ENCODE results near the gene SYP. TPM values are rescaled to one million over a fixed set of nuclear protein-coding genes. Genes with fewer than 3 reads are reported as not detected.

The SYP gene
- total and polyA plus RNA-seq, 9 of the 15 experiments (the other 6 are each of a cell fraction or from before 2014, with no cell fraction given) = 0.48 to 5.1 (median 2.6) TPM

GRCh38 chrX:49186125-49187027 lies 13.6 kb downstream of the SYP start, which contains the start of gene PRICKLE3 (continued):
- TF ChIP-seq ARID4B (CRISPR knock-in tag; IDR thresholded peaks at IDR 0.05) (peak; percentile 61; the same call in 1 of the 2 replicates), PHF8 (IDR thresholded peaks at IDR 0.05; ENCODE audit: borderline replicate concordance, low read length) (peak; percentile 60; the same call in 1 of the 2 replicates), ESRRA (IDR thresholded peaks at IDR 0.05; ENCODE audit: borderline replicate concordance, low read depth) (peak; percentile 66), HNRNPH1 (optimal IDR thresholded peaks at IDR 0.05; ENCODE audit: low read depth, low read length) (no peak), ELF2 (CRISPR knock-in tag; IDR thresholded peaks at IDR 0.05) (peak; percentile 80), REST (IDR thresholded peaks at IDR 0.05; ENCODE audit: borderline replicate concordance) (peak; percentile 47; the same call in 1 of the 2 replicates), REST (CRISPR knock-in tag; IDR thresholded peaks at IDR 0.05; ENCODE audit: low read depth) (0 out of 2 replicates have a peak, but pooled peaks have one; percentile 17), HDAC1 (IDR thresholded peaks at IDR 0.05) (peak in 1 of 2 experiments; percentile 85; a peak in 2 of 4 replicates), CBX1 (IDR thresholded peaks at IDR 0.05; ENCODE audit: low read depth) (0 out of 2 replicates have a peak, but pooled peaks have one; percentile 46), POLR2B (IDR thresholded peaks at IDR 0.05; ENCODE audit: low read depth, partially characterized antibody) (peak; percentile 55), PKNOX1 (IDR thresholded peaks at IDR 0.05) (no peak), RFX5 (IDR thresholded peaks at IDR 0.05; ENCODE audit: low read depth, low read length) (no peak)
